ENCODE results near the gene ADAMTSL2.

The ADAMTSL2 gene

DNA sequence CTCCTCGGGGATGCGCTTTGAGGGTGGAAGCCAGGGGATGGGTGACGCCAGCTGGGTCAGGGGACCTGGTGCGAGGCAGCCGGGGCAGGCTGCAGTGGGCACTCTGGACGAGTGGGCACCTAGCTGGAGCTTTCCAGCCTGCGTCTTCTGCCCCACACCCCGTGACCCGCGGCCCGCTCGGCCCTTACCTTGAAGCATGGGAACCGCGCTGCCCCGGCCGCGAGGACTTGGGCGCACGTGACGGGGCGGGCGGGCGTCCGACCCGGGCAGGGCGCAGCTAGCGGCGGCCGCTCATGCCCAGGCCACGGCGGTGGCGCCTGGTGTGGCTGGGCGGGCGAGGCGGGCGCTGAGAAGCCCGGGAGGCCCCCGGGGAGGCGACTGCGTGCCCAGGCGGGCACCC lies 74.4 kb downstream of the ADAMTSL2 start:
- no peak for DNase-seq

DNA sequence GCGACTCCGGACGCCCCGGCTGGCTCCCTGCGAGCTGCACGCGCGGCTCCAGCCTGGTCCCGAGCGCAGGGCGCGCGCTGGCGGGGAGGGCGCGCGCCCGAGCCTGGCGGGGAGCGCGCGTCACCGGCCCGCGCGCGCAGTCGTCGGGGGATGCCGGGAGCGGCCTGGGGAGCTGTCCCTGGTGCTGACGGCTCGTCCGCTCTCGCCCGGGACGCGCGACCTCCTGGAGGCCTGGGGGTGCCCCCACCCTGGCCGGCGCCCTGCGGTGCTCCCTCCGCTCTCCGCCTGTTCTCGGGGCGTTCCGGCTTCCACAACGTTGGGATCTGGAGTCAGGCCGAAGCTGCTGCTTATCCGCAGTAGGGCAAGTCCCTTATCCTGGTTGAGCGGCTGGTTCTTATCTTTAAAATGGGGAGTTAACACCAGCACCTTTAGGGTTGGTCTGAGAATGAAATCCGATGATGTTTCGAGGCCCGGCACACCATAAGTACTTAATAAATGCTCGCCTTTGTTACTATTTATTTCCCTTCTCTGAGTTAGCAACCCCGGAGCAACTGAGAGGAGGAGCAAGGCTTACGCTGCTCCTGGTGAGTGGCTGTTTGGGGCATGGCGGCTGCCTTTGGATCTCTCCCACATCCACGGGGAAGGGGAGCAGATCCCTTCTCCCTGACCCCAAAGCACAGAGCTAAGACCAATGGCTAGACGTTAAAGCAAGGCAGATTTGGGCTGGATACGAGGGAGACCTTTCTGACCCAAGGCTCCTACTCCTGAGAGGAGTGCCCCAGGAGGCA lies 75.0 kb downstream of the ADAMTSL2 start, which contains the start of gene FAM163B:
Gene FAM163B, minus strand, starts transcription at position 79 of the 788 bp plus-strand sequence. CDS start 29,166 bp downstream, outside the sequence.
- DNase-seq: no peak

DNA sequence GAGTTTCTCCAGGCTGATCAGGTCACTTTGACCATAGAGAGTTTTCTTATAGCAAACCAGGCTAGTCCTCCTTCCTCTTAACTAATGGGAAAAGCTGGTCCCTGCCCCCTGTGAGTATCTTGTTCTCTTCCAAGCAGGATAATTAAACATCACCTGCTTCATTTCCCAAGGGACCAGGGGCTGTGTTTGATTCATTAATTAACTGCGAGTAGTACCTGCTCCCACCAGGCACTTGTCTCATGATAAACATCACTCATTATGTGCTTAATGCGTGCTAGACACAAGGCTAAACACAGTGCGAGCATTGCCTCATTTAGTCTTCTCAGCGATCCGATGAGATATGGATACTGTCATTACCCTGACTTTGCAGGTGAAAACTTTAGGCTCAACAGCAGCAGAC lies 76.3 kb downstream of the ADAMTSL2 start:
- no peak for DNase-seq

DNA sequence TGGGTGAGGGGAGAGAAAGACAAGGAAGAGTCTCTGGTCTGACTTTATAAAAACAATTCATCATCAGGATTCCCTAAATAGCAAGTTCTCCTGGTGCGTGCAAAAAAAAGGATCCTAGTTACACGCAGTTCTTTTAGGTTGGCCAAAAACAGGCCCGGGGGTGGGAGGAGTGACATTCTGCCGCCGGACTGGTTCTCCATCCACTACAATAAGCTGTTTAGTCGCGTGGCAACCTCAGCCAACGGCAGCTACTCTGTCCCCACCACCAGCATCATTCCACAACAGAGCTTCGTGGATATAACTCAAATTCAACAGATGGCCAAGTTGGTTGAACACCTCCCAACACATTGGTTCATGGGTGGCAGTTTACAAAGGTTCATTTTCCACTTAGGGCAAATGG lies 77.5 kb downstream of the ADAMTSL2 start:
- DNase-seq: no peak

DNA sequence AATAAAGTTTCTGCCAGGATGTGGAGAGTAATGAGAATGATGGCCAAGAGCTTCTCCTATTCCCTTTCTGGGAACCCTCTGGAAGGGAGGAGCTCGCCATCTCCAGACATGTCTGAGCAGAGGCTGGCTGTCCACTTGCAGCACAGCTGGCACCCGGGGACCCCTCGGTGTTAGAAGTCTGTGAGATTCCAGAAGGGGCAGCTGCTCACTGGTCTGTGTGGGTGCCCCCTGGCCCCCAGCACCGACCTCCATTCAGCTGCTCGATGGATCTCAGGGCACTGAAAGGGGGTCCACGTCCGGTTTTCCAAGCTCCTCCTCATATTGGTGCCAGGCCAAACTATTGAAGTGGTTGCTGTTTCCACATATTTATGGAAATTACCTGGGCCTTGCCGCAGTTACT lies 78.3 kb downstream of the ADAMTSL2 start:
- no peak for DNase-seq

DNA sequence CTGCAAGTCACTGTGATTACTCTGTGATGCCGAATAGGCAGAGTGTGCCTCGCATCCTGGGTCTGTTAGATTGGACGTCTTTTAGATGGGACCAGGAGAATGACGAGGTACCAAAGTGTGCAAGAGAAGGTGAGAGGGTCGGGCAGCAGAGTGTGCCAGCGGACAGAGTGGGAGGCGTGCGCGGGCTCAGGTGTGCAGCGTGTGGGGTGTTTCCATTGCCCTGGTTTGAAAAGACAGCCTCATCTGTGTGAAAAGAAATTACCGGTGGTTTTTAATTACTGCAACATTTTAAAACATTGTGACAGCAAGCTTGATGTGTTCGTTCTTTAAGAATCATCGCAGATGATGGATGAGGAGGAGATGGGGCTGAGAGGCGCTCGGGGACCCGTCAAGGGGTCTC lies 78.9 kb downstream of the ADAMTSL2 start:
- DNase-seq: no peak

DNA sequence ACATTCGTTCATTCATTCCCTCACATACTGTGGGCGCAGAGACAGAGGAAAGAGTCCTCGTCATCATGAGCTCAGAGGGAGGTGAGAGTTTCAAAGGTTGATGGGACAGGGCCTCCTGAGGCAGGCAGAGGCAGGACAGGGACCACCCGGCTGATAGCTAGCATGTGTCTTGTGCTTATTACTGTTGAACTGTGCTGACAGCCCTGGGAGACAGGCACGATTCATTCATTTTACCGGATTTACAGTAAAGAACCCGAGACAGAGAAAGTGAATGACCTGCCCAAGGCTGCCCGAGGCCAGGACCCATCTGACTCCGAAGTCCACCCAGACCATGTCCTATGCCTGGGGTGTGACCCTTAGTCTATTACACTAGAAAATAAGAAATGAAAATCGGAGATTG lies 79.6 kb downstream of the ADAMTSL2 start:
- DNase-seq: no peak

DNA sequence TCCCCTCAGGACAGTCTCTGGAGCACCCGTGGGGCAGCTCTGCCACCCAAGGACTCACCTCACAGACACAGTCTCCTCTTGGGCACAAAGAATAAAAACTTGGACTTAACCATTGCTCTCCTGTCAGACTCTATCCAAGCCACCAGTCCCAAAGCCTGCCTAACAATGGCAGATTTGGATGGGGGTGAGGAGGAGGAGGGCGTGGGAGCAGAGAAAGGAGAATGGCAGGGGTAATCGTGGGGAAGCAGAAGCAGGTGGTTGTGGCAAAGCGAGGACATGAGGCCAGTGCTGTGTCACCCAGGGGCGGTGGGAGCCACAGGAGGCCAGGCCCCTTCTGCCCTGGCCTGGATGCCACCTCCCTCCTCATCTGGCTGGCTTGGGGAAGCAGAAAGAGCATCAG lies 80.2 kb downstream of the ADAMTSL2 start:
- no peak for DNase-seq

DNA sequence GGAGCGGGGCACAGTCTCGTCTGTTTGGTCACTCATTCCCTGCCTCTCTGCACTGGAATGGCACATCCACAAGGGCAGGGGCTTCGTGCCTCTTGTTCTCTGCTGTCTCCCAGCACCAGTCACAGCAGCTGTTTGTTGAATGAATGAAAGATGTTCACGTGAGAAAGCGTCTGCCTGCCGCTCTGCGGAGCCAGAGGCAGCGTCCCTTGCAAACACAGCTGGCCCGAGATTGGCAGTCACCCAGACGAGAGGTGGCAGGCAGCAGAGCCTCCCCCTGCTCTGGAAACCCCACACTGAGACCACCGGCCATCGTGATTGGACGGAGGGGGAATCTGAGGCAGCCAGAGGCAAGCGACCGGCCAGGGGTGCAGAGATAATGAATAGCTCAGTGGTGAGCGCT lies 80.7 kb downstream of the ADAMTSL2 start:
- DNase-seq: no peak

DNA sequence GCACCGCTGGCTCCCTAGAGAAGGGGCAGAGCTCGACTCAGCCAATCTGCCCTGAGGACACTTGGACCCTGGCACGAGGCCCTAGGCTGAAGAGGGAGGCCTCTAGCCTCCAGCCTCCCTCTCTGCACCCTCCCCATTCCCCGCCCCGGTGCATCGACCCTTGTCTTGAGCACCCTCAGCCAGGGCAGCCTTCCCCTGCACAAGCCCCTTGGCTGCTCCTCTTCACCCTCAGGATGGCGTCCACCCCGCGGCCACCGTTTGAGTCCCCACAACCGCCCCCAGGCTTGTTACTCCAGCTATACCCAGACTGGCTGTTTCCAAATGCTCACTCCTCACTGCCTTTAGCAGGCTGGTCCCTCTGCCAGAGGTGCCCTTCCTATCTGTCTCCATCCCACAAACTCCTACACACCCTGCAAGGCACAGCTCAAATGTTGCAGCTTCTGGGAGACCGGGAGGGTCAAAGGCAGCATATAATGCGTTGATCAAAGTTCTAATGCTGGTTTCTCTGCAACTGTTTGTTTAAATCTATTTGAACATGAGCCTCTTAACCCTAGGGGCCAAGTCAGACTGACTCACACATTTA lies 81.2 kb downstream of the ADAMTSL2 start:
- no peak for DNase-seq

DNA sequence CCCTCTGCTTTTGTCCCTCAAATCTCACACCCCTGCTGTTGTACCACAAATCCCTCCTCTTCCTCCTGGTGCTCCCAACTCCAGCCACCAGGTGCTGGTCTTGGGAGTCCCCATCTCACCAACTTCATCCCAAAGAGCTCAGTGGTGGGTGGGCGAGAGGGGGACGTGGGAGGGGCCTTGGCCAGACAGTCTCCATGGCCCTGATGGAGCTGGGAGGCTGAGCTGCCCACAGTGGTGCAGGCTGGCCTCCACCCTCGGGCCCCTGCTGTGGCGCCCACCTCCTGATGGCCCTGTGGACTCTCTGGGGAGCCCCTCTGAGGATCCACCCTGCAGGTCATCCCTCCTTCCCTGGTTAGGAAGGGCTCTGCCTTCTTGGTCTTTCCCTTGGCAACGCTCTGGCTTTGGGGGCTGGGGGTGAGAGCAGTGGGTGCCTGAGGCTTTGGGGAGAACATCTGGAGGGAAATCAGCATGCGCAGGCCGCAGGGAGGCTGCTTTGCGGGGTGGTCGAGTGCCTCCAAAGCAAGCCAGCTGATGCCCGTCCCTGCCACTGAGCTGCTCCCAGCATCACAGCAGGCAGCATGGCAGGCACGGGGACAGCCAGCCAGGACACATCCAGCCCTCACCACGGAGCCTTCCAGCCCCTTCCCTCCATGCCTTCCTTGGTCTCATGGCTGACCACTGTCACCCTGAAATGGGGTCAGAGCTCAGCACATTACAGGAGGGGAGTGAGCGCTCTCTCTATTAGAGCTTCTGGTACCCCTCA lies 82.3 kb downstream of the ADAMTSL2 start:
- no peak for DNase-seq

DNA sequence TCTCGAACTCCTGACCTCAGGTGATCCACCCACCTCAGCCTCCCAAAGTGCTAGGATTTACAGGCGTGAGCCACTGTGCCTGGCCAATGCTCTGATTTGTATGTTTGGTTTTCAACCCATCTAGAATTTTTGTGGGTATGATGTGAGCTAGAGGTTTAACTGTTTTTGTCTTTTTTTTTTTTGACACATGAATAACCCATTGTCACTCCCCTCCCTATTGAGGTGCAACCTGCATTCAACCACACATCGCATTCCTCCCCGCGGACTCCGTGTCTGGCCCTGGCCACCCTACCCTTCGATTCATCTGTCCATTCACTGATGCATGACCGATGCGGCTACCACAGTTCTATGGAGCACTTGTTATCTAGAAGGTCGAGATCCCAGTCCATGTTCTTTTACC lies 84.2 kb downstream of the ADAMTSL2 start:
- DNase-seq: no peak

DNA sequence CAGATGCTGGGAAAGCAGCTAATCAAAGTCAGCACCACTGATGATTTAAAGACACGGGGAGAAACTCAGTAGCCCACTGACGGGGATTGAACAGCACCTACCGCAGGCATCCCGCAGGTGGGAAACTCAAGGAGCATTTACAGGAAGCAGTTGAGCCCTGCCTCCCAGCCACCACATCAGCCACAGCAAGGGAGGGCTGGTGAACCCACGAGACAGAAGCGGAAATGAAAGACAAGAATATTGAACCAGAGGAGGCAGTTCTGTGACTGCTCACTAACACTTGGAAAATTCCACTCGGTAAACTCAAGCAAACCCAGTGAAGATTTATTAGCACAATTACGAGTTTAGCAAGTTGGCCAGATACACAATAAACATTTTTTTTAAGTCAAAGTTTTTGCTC lies 85.3 kb downstream of the ADAMTSL2 start:
- no peak for DNase-seq

DNA sequence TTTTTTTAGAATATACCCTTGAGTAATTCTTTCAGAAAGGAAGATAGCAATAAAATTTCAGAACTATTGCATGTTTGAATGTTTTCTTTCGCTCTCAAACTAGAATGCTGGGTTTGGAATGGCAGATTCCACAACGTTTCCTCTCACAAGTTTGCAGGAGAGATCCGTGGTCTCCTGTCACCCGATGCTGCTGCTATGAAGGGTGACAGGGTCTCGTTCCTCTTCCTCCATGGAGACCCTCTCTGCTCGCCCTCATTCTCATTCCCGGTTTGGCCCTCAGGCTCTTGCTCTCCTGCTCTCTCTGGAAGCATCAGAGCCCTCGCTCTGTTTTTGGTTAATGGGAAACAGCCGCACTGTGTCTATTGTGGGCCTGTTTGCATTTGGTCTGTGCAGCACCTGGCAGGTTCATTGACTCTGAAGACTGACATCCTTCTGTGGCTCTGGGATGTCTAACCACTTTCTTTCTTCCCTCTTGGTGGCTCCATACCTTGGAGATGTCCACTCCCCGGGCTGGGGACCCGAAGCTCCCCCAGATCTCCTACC lies 87.3 kb downstream of the ADAMTSL2 start:
- no peak for DNase-seq

DNA sequence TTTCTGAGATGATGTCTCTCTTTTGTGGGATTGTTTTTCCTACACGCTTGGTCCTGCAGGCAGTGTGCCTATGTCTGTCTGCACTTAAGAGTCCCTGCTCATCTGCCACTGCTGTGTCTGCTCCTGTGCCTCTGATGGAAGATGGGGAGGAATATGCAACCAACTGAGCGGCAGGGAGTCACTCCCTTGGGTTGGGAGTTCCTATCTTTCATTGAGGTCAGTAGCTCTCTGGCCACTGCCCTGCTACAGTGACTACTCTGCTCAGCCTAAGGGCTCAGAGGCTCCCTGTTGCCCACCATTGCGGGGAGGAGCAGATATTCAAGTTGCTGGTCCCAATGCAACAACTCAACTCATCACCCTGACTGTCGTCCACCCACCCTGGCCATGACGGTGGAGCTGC lies 88.1 kb downstream of the ADAMTSL2 start:
- DNase-seq: no peak

Measured in NCI-H1048 (cell line).